ENCODE data around the gene RUNX1. TPM values are rescaled to one million over a fixed set of nuclear protein-coding genes. Genes with fewer than 3 reads are reported as not detected.
A peak's percentile ranks its signal among the peaks of the same experiment; 100 is the strongest.

The RUNX1 gene
- total and polyA plus RNA-seq, 2 donors (not counting 3 experiments of a cell fraction or from before 2014, with no cell fraction given): 4.6 to 17.9 TPM

DNA sequence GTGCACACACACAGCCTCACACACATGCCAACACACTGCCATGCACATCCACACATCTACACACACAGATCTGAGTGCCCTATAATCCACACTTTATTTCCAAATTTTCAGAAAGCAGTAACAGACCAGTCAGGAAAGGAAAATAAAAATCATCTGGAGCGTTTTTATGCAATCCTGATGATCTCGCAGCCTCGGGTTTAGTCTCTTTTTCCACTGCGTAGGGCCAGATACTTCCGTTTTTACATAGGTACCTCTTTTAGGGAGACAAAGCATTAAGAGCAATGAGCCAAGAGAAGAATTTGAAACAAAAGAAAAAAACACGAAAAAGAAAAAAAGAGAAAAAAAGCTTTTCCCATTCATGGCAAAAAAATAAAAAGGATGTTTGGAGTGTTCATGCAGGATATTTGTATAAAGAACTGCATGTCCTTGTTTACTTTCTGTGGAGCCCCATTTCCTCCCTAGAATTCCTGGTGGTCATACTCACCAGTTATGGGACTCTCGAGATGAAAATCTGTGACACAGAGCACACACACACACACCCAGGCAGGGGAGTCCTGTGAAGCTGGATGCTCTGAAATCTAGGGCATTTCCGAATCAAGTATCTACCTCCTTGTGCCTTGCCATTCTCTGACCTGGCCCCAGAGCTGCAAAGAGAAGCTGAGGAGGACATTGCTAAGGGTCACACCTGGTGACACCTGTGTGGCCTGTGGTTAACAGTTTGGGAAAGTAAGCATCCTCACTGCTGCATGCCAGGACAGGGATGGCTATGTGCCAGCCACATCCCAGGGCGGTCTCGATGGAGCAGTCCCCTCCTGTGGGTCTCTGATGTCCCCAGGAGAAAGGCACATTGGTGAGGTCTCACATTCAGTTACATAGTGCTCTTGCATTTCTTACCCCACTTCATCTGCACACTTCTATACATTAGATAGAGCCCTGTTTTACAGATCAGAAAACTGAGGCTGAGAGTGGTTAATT lies 83.6 kb downstream of the RUNX1 start:
- Histone ChIP-seq H4K20me1 (replicated peaks; ENCODE audit: control insufficient read depth, extremely low read depth, insufficient read depth, low read length) (no peaks in the 10 kb centered on the region), H2AFZ (ENCODE audit: low read depth, low read length) (no peak overlapping the region), H3K4me1 (ENCODE audit: control insufficient read depth, extremely low read depth, insufficient read depth, low read length) (peaks cover 15% of the 10 kb centered on the region), H3K79me2 (ENCODE audit: control insufficient read depth, insufficient read depth, low read length) (no peaks in the 10 kb centered on the region), H3K4me2 (ENCODE audit: insufficient read depth, low read length) (peak overlapping the region; percentile 51), H3K27me3 (ENCODE audit: control insufficient read depth in 2 of 2, insufficient read depth in 2 of 2, low read length in 2 of 2) (no peaks in the 10 kb centered on the region), H3K9ac (replicated peaks; ENCODE audit: extremely low read depth, insufficient read depth, low read length) (no peak overlapping the region), H3K27ac (ENCODE audit: insufficient read depth, low read depth, low read length) (no peak overlapping the region), H3K9me1 (replicated peaks; ENCODE audit: control insufficient read depth, extremely low read depth, insufficient read depth, low read length) (no peaks in the 10 kb centered on the region), H3K9me3 (replicated peaks; ENCODE audit: control insufficient read depth, insufficient read depth, low read length) (no peaks in the 10 kb centered on the region), H3K36me3 (ENCODE audit: control insufficient read depth in 2 of 2, extremely low read depth in 1 of 2, insufficient read depth in 2 of 2, low read length in 2 of 2) (no peaks in the 10 kb centered on the region), H3K4me3 (replicated peaks in 1 of 3; ENCODE audit: insufficient read depth in 1 of 3, low read depth in 1 of 3, low read length in 3 of 3) (no peak overlapping the region)
- TF ChIP-seq FOS (IDR thresholded peaks at IDR 0.05; ENCODE audit: borderline replicate concordance, insufficient read depth, low read length) (peak; percentile 63), MYC (IDR thresholded peaks at IDR 0.05; ENCODE audit: low read depth, low read length) (no peak), GATA2 (IDR thresholded peaks at IDR 0.05; ENCODE audit: insufficient read depth, insufficient read length, low read depth, low read length) (peak; percentile 82), POLR2AphosphoS5 (IDR thresholded peaks at IDR 0.05; ENCODE audit: insufficient read depth, low read depth, low read length) (peak; percentile 38)
- no TSS peak for BruUV-seq (replicated peaks)
- ChIA-PET POLR2A (no interaction called here), CTCF (interaction anchor here (0.9 to 1.4 kb wide), 5 partner anchors 9 to 885 kb away, joined by 3 to 4 read pairs (median 3); no protein-coding TSS in a partner anchor)
- FAIRE-seq (peak; percentile 74), DNase-seq (ENCODE audit: low read depth, low spot score) (no peak)
- intact Hi-C loops (cut with micrococcal nuclease) (no loop called here), dilution Hi-C loops (cut with MboI; ENCODE audit: extremely low pct_ligation_motif_present, low sequenced_read_pairs) (no loop called here)

GRCh38 chr21:34962586-34963222 lies 86.4 kb downstream of the RUNX1 start:
- no peaks in the 10 kb centered on the region for H3K9me1 ChIP-seq (replicated peaks; ENCODE audit: control insufficient read depth, extremely low read depth, insufficient read depth, low read length)
- H2AFZ ChIP-seq (ENCODE audit: low read depth, low read length): no peak overlapping the region
- H4K20me1 ChIP-seq (replicated peaks; ENCODE audit: control insufficient read depth, extremely low read depth, insufficient read depth, low read length): no peaks in the 10 kb centered on the region
- H3K9me3 ChIP-seq (replicated peaks; ENCODE audit: control insufficient read depth, insufficient read depth, low read length): no peaks in the 10 kb centered on the region
- no peak overlapping the region for H3K4me2 ChIP-seq (ENCODE audit: insufficient read depth, low read length)
- H3K4me3 ChIP-seq (replicated peaks in 1 of 3; ENCODE audit: insufficient read depth in 1 of 3, low read depth in 1 of 3, low read length in 3 of 3): no peak overlapping the region
- no peak for DNase-seq (ENCODE audit: low read depth, low spot score)
- H3K27me3 ChIP-seq (ENCODE audit: control insufficient read depth in 2 of 2, insufficient read depth in 2 of 2, low read length in 2 of 2): peaks cover 0 to 4% of the 10 kb centered on the region in 2 experiments
- no peak overlapping the region for H3K27ac ChIP-seq (ENCODE audit: insufficient read depth, low read depth, low read length)
- H3K79me2 ChIP-seq (ENCODE audit: control insufficient read depth, insufficient read depth, low read length): no peaks in the 10 kb centered on the region
- ChIA-PET POLR2A (no interaction called here), CTCF (no interaction called here)
- no peaks in the 10 kb centered on the region for H3K36me3 ChIP-seq (ENCODE audit: control insufficient read depth in 2 of 2, extremely low read depth in 1 of 2, insufficient read depth in 2 of 2, low read length in 2 of 2)
- dilution Hi-C loops (cut with MboI; ENCODE audit: extremely low pct_ligation_motif_present, low sequenced_read_pairs) (no loop called here), intact Hi-C loops (cut with micrococcal nuclease) (no loop called here)
- TF ChIP-seq POLR2AphosphoS5 (IDR thresholded peaks at IDR 0.05; ENCODE audit: insufficient read depth, low read depth, low read length): no peak
- peaks cover 15% of the 10 kb centered on the region for H3K4me1 ChIP-seq (ENCODE audit: control insufficient read depth, extremely low read depth, insufficient read depth, low read length)
- no peak overlapping the region for H3K9ac ChIP-seq (replicated peaks; ENCODE audit: extremely low read depth, insufficient read depth, low read length)
- no TSS peak for BruUV-seq (replicated peaks)
- no peak for FAIRE-seq

All from endothelial cell of umbilical vein (primary cell).